GM19397 (cell line): ENCODE measurements around the gene FAM200B.

Experiments
- ATAC-seq: cut with Tn5 transposase; IDR thresholded peaks from one replicate; pipeline ENCODE4 v1.9.1; 2021; ENCODE audit warnings: mild to moderate bottlenecking, moderate library complexity; ENCODE audit not compliant: unreplicated experiment

The FAM200B gene

GRCh38 chr4:15735536-15735935, 53.9 kb downstream of the FAM200B start:
- ATAC-seq, result no peak

- no peak for ATAC-seq
Observed at GRCh38 chr4:15736514-15737050, 55.0 kb downstream of the FAM200B start.

GRCh38 chr4:15737255-15737654, 55.6 kb downstream of the FAM200B start:
- no peak for ATAC-seq

- ATAC-seq, result no peak
Observed at GRCh38 chr4:15738877-15739276, 57.2 kb downstream of the FAM200B start.
